HG02610 (cell line): ENCODE measurements around the gene HABP4.

Experiments used
- ATAC-seq: cut with Tn5 transposase; IDR thresholded peaks from one replicate; pipeline ENCODE4 v1.9.1; 2021; ENCODE audit warnings: mild to moderate bottlenecking, moderate library complexity; ENCODE audit not compliant: unreplicated experiment

Gene HABP4, protein sequence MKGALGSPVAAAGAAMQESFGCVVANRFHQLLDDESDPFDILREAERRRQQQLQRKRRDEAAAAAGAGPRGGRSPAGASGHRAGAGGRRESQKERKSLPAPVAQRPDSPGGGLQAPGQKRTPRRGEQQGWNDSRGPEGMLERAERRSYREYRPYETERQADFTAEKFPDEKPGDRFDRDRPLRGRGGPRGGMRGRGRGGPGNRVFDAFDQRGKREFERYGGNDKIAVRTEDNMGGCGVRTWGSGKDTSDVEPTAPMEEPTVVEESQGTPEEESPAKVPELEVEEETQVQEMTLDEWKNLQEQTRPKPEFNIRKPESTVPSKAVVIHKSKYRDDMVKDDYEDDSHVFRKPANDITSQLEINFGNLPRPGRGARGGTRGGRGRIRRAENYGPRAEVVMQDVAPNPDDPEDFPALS

GRCh38 chr9:96449845-96450612 lies at the start of gene HABP4:
TSS of gene HABP4 (plus strand) at chr9:96450169. CDS start at chr9:96450280, 111 bp downstream.
- peak; percentile 96 for ATAC-seq

DNA sequence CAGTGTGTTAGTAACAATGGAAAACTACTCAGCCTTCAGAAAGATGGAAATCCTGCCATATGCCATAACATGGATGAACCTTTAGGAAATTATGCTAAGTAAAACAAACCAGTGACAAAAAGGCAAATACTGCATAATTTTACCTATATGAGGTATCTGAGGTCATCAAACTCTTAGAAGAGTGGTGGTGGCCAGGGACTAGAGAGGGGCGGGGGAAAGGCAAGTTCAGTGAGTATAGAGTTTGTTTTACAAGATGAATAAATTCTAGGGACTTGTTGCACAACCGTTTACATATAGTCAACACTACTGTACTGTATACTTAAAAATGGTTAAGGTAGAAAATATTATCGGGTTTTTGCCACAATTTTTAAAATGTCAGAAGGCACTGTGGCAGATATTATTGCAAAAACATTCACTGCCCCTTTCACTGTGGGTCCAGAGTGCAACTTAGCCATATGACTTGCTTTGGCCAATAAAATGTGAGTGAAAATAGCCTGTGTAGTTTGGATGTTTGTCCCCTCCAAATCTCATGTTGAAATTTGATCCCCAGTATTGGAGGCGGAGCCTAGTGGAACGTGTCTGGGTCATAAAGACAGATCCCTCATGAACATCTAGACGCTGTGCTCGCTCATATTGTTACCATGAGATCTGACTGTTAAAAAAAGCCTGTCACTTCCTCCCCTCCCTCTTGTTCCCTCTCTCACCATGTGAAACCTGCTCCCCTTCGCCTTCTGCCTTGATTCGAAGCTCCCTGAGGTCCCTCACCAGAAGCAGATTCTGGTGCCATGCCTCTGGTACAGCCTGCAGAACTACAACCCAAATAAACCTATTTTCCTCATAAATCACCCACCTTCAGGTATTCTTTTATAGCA lies 41.3 kb upstream of the HABP4 start:
- no peak for ATAC-seq

DNA sequence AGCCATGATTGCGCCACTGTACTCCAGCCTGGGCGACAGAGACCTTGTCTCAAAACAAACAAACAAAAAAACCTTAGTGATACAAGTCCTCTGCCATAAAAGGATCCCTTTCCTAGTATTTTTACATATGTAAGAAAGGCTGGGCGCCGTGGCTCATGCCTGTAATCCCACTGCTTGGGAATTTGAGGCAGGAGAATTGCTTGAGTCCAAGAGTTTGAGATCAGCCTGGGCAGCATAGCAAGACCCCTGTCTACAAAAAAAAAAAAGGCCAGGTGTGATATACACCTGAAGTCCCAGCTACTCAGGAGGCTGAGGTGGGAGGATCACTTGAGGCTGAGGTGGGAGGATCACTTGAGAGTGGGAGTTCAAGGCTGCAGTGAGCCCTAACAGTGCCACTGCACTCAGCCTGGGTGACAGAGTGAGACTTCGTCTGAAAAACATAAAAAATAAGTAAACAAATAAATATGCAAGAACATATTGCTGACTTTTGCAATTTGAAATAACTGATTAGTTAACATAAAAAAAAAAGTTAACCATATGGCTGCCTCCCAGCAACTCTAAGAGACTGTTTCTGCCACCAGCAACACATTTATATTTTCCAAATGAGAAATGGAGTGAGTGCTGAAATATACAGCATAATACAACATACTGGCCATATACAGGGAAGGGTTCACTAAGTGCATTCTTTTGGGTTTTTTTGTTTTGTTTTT lies 38.7 kb upstream of the HABP4 start:
- ATAC-seq, result no peak

DNA sequence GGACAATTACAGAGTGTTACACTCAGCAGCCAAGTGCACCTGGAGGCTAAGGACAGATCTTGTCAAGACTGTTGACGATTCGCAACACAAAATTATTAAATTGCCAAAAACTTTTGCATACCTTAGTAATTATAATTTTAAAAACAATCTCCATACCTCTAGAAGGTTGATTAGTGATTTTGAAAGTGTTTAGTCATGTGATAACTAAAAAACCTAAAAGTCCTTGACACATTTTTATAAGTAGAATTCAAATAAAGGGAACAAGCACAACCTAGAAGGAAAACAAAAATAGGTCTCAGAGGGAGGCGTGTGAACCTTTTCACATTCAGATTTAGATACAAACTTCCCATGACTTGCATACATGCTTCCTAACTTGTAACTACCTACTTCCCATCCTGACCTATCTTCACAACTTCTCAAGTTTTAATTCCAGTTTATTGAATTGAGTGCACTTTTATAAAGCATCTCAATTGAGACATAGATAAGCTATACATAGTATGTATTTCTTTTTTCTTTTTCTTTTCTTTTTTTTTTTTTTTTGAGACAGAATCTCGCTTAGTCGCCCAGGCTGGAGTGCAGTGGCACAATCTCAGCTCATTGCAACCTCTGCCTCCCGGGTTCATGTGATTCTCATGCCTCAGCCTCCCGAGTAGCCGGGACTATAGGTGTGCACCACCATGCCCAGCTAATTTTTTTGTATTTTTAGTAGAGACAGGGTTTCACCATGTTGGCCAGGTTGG lies 37.6 kb upstream of the HABP4 start:
- no peak for ATAC-seq

DNA sequence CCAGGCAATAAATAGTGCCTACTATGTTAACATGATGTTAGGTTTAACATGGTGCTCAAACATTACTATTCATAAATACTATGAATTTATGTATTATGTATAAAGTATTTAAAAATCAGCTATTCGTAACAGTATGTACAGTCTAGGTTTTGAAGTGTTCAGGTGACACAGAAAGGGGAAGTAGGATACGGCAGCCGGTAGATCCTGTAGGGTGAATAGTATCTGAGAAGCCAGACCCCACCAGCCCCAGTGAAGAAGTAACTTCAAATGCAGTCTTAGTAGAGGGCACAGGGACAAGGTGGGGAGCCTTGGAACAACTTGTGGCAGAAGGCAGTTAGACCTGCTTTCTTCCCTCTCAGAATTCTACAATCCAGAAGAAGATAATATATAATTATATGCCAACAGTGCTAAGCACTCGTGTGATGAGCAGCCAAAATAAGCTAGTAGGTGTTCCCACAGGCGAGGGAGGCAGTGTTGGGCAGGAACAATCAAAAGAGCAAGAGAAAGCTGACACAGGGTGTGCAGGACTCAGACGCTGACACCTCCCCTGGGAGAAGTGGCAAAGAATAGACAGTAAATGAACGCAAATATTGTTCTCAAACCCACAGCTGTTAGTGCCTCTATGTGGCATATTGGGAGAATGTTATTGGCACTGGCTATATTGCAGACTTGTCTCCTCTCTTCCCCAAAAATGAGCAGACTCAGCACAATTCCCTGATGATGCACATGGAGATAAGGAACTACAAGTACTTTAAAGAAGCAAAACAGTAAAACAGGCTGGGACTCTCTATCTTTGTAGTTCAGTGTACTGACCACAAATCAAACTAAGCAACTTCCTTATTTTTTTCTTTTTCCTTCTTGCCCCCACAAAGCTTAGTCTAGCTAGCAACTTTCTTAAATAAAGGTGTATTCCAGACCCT lies 36.4 kb upstream of the HABP4 start:
- peak; percentile 27 for ATAC-seq

- ATAC-seq, result peak; percentile 13
These were observed 32.9 kb upstream of the HABP4 start for GRCh38 chr9:96417051-96417586.

GRCh38 chr9:96417661-96418082 lies 32.3 kb upstream of the HABP4 start:
- no peak for ATAC-seq

GRCh38 chr9:96418083-96418919 lies 31.7 kb upstream of the HABP4 start, which contains the start of gene ZNF367:
TSS of gene ZNF367 (minus strand) at chr9:96418370. CDS start at chr9:96418032, 338 bp downstream.
- ATAC-seq, result peak; percentile 69

GRCh38 chr9:96418920-96419690 lies 30.9 kb upstream of the HABP4 start:
- peak; percentile 32 for ATAC-seq

- ATAC-seq, result no peak
These were observed 30.3 kb upstream of the HABP4 start for GRCh38 chr9:96419691-96419969.

- ATAC-seq, result no peak
These were observed 29.3 kb upstream of the HABP4 start for GRCh38 chr9:96420468-96421219.

GRCh38 chr9:96423322-96423984 lies 26.5 kb upstream of the HABP4 start:
- ATAC-seq, result no peak

DNA sequence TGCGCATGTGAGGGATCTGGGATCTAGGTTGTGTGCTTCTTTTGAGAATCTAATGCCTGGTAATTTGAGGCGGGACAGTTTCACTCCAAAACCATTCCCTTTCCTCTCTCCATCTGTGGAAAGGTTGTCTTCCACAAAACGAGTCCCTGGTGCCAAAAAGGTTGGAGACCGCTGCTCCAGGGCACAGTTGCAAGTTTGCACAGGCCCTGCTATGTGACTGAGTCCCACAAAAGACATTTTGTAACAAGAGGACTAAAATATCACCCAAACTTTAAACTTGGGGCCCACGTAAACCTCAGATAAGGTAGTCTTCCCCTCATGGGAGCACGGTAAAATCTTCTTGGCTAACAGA lies 26.0 kb upstream of the HABP4 start:
- ATAC-seq, result no peak

DNA sequence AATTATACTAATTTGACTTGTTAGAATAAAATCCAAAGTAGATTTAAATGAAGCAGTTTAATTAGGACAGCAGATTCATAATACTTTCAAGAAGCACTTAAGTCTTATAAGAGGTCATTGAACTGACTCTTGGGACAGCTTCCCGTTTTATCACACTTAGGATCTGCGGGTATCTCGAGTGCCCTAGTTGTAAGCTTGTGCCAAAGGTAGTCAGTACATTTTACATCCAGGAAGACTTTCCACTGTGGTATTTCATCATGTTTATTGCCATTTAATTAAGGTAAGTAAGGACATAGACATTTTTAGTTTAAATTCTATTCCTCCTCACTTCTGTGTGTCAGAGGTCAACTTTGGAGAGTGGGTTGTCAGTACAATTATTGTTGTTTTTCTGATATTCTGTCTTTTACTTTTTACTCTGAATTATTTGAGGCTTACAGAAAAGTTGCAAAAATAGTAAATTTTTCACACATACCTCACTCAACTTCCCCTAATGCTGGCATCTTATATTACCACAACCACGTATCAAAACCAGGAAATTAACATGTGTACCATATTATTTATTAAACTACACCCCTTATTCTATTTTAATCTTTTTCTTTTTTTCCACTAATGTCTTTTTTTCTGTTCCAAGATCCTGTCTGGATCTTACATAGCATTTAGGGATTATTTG lies 24.3 kb upstream of the HABP4 start:
- ATAC-seq, result no peak

DNA sequence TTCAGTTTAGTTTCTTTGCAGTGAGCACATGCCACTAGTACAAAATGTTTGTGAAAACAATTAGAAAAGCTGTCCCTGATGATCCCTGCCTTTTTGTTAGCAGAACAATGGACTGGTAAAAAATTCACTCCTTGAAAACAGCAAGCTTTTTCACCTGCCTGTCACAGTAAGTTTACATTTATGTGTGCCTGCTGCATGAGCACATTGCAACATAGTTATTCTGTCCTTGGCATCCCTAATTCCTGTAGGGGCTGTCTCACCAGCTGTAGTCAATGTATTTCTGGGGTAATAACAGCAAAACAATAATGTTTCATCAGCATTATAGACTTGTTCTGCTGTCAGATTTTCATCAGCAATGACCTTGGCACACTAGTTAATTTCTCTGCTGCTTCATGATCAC lies 20.2 kb upstream of the HABP4 start:
- no peak for ATAC-seq
